ENCODE measurements around the gene CEP97.
"Not testable (repeated sequence)": the region's sequence is repeated elsewhere in the genome, so short reads cannot be mapped to it uniquely, and the experiment has no call there.

CEP97 gene

GRCh38 chr3:101690972-101691371 is 33.4 kb upstream of the CEP97 start:
- no peak for DNase-seq (ENCODE audit: low spot score)
- Mint-ChIP-seq H3K4me1 (ENCODE audit: low read depth) (peaks cover 14% of the 10 kb centered on the region), H3K36me3 (ENCODE audit: low read depth) (peaks cover 6% of the 10 kb centered on the region), H3K4me3 (no peak overlapping the region), H3K27ac (no peak overlapping the region), H3K9me3 (no peaks in the 10 kb centered on the region), H3K27me3 (ENCODE audit: low read depth) (no peaks in the 10 kb centered on the region)

GRCh38 chr3:101691685-101692671 is 32.4 kb upstream of the CEP97 start:
- not testable (repeated sequence) for H3K9me3 Mint-ChIP-seq; H3K27ac Mint-ChIP-seq; H3K4me3 Mint-ChIP-seq; H3K36me3 Mint-ChIP-seq (ENCODE audit: low read depth); H3K27me3 Mint-ChIP-seq (ENCODE audit: low read depth); DNase-seq (ENCODE audit: low spot score)
- peaks cover 14% of the 10 kb centered on the region for H3K4me1 Mint-ChIP-seq (ENCODE audit: low read depth)

GRCh38 chr3:101693540-101693939 is 30.9 kb upstream of the CEP97 start:
- DNase-seq (ENCODE audit: low spot score); H3K27me3 Mint-ChIP-seq (ENCODE audit: low read depth); H3K4me3 Mint-ChIP-seq; H3K27ac Mint-ChIP-seq; H3K4me1 Mint-ChIP-seq (ENCODE audit: low read depth); H3K36me3 Mint-ChIP-seq (ENCODE audit: low read depth); H3K9me3 Mint-ChIP-seq: not testable (repeated sequence)

GRCh38 chr3:101694836-101695235 is 29.6 kb upstream of the CEP97 start:
- not testable (repeated sequence) for H3K36me3 Mint-ChIP-seq (ENCODE audit: low read depth); H3K27me3 Mint-ChIP-seq (ENCODE audit: low read depth); DNase-seq (ENCODE audit: low spot score); H3K9me3 Mint-ChIP-seq; H3K4me3 Mint-ChIP-seq; H3K4me1 Mint-ChIP-seq (ENCODE audit: low read depth); H3K27ac Mint-ChIP-seq

- Mint-ChIP-seq H3K4me3 (no peak overlapping the region), H3K27ac (no peak overlapping the region), H3K9me3 (no peaks in the 10 kb centered on the region), H3K36me3 (ENCODE audit: low read depth) (no peaks in the 10 kb centered on the region), H3K4me1 (ENCODE audit: low read depth) (peaks cover 3% of the 10 kb centered on the region), H3K27me3 (ENCODE audit: low read depth) (no peaks in the 10 kb centered on the region)
- DNase-seq (ENCODE audit: low spot score): no peak
These were observed 28.5 kb upstream of the CEP97 start for GRCh38 chr3:101695779-101696372.

- no peak overlapping the region for H3K4me3 Mint-ChIP-seq
- H3K36me3 Mint-ChIP-seq (ENCODE audit: low read depth): no peaks in the 10 kb centered on the region
- no peak overlapping the region for H3K27ac Mint-ChIP-seq
- H3K27me3 Mint-ChIP-seq (ENCODE audit: low read depth): no peaks in the 10 kb centered on the region
- DNase-seq (ENCODE audit: low spot score): no peak
- H3K4me1 Mint-ChIP-seq (ENCODE audit: low read depth): no peaks in the 10 kb centered on the region
- no peaks in the 10 kb centered on the region for H3K9me3 Mint-ChIP-seq
These were observed 22.4 kb upstream of the CEP97 start for GRCh38 chr3:101701696-101702634.

- Mint-ChIP-seq H3K4me1 (ENCODE audit: low read depth) (peaks cover 2% of the 10 kb centered on the region), H3K36me3 (ENCODE audit: low read depth) (no peaks in the 10 kb centered on the region), H3K27ac (no peak overlapping the region), H3K9me3 (no peaks in the 10 kb centered on the region), H3K4me3 (no peak overlapping the region), H3K27me3 (ENCODE audit: low read depth) (no peaks in the 10 kb centered on the region)
- DNase-seq (ENCODE audit: low spot score): no peak
These were observed 21.7 kb upstream of the CEP97 start for GRCh38 chr3:101702726-101703125.

- H3K9me3 Mint-ChIP-seq: no peaks in the 10 kb centered on the region
- DNase-seq (ENCODE audit: low spot score): no peak
These were observed 21.2 kb upstream of the CEP97 start for GRCh38 chr3:101703169-101703568.

GRCh38 chr3:101704639-101705038 is 19.8 kb upstream of the CEP97 start:
- DNase-seq (ENCODE audit: low spot score); H3K9me3 Mint-ChIP-seq; H3K27ac Mint-ChIP-seq; H3K36me3 Mint-ChIP-seq (ENCODE audit: low read depth); H3K27me3 Mint-ChIP-seq (ENCODE audit: low read depth); H3K4me3 Mint-ChIP-seq; H3K4me1 Mint-ChIP-seq (ENCODE audit: low read depth): not testable (repeated sequence)

More at GRCh38 chr3:101703169-101703568, 21.2 kb upstream of the CEP97 start:
- Mint-ChIP-seq H3K27me3 (ENCODE audit: low read depth) (no peaks in the 10 kb centered on the region), H3K36me3 (ENCODE audit: low read depth) (no peaks in the 10 kb centered on the region), H3K4me1 (ENCODE audit: low read depth) (peaks cover 2% of the 10 kb centered on the region), H3K27ac (no peak overlapping the region), H3K4me3 (no peak overlapping the region)

GRCh38 chr3:101709126-101709525 is 15.3 kb upstream of the CEP97 start:
- H3K36me3 Mint-ChIP-seq (ENCODE audit: low read depth): no peaks in the 10 kb centered on the region
- DNase-seq (ENCODE audit: low spot score): no peak
- H3K9me3 Mint-ChIP-seq: no peaks in the 10 kb centered on the region
- no peak overlapping the region for H3K4me3 Mint-ChIP-seq
- no peak overlapping the region for H3K27ac Mint-ChIP-seq
- H3K27me3 Mint-ChIP-seq (ENCODE audit: low read depth): no peaks in the 10 kb centered on the region
- H3K4me1 Mint-ChIP-seq (ENCODE audit: low read depth): peaks cover 2% of the 10 kb centered on the region

GRCh38 chr3:101718455-101718854 is 6.0 kb upstream of the CEP97 start:
- no peaks in the 10 kb centered on the region for H3K9me3 Mint-ChIP-seq
- H3K4me1 Mint-ChIP-seq (ENCODE audit: low read depth): peaks cover 17% of the 10 kb centered on the region
- no peaks in the 10 kb centered on the region for H3K36me3 Mint-ChIP-seq (ENCODE audit: low read depth)
- H3K4me3 Mint-ChIP-seq: no peak overlapping the region
- H3K27ac Mint-ChIP-seq: no peak overlapping the region
- no peaks in the 10 kb centered on the region for H3K27me3 Mint-ChIP-seq (ENCODE audit: low read depth)
- DNase-seq (ENCODE audit: low spot score): no peak

- no peaks in the 10 kb centered on the region for H3K9me3 Mint-ChIP-seq
- no peaks in the 10 kb centered on the region for H3K27me3 Mint-ChIP-seq (ENCODE audit: low read depth)
These were observed 4.7 kb upstream of the CEP97 start for GRCh38 chr3:101719604-101720185.

More at GRCh38 chr3:101719604-101720185, 4.7 kb upstream of the CEP97 start:
- Mint-ChIP-seq H3K27ac (no peak overlapping the region), H3K4me3 (no peak overlapping the region), H3K4me1 (ENCODE audit: low read depth) (peaks cover 22% of the 10 kb centered on the region), H3K36me3 (ENCODE audit: low read depth) (no peaks in the 10 kb centered on the region)
- DNase-seq (ENCODE audit: low spot score): no peak

Data from T-helper 2 cell treated with Interferon-gamma antibody and Interleukin-4, amounts not matched to agents 5 μg/mL and 100 μg/mL, for 36 hours (primary cell).